HS-5 (cell line): ENCODE measurements around the gene PLXNA2.
A peak's percentile ranks its signal among the peaks of the same experiment; 100 is the strongest.

Source experiments
- DNase-seq: peaks from one replicate; pipeline ENCODE4 v3.0.0-alpha.2; 2012; ENCODE audit warnings: low read depth

PLXNA2 gene

GRCh38 chr1:208019257-208019656, 224.9 kb downstream of the PLXNA2 start:
- no peak for DNase-seq

- DNase-seq = no peak
Observed at GRCh38 chr1:208015255-208015654, 228.9 kb downstream of the PLXNA2 start.

- no peak for DNase-seq
Observed at GRCh38 chr1:208013210-208013609, 231.0 kb downstream of the PLXNA2 start.

- DNase-seq = no peak
Observed at GRCh38 chr1:208012721-208013120, 231.5 kb downstream of the PLXNA2 start.

- no peak for DNase-seq
Observed at GRCh38 chr1:208010487-208011071, 233.6 kb downstream of the PLXNA2 start.

- no peak for DNase-seq
Observed at GRCh38 chr1:208009706-208010444, 234.3 kb downstream of the PLXNA2 start.

GRCh38 chr1:208009303-208009702, 234.9 kb downstream of the PLXNA2 start:
- DNase-seq = no peak

GRCh38 chr1:208008534-208008933, 235.7 kb downstream of the PLXNA2 start:
- no peak for DNase-seq

- peak; percentile 65 for DNase-seq
Observed at GRCh38 chr1:208007938-208008342, 236.2 kb downstream of the PLXNA2 start.

- no peak for DNase-seq
Observed at GRCh38 chr1:208007319-208007937, 236.8 kb downstream of the PLXNA2 start.

GRCh38 chr1:208006258-208006920, 237.8 kb downstream of the PLXNA2 start:
- DNase-seq = no peak

- no peak for DNase-seq
Observed at GRCh38 chr1:208004851-208005250, 239.3 kb downstream of the PLXNA2 start.

- DNase-seq = no peak
Observed at GRCh38 chr1:208003241-208003640, 240.9 kb downstream of the PLXNA2 start.

GRCh38 chr1:208002672-208003071, 241.5 kb downstream of the PLXNA2 start:
- no peak for DNase-seq

- DNase-seq = no peak
Observed at GRCh38 chr1:208002078-208002477, 242.1 kb downstream of the PLXNA2 start.

- DNase-seq = no peak
Observed at GRCh38 chr1:208000504-208000903, 243.7 kb downstream of the PLXNA2 start.

- DNase-seq = no peak
Observed at GRCh38 chr1:207999972-208000371, 244.2 kb downstream of the PLXNA2 start.

GRCh38 chr1:207999274-207999915, 244.8 kb downstream of the PLXNA2 start:
- no peak for DNase-seq

GRCh38 chr1:207998691-207999090, 245.5 kb downstream of the PLXNA2 start:
- no peak for DNase-seq

GRCh38 chr1:207997486-207998268, 246.5 kb downstream of the PLXNA2 start:
- DNase-seq = peak; percentile 20

GRCh38 chr1:207996636-207997035, 247.5 kb downstream of the PLXNA2 start:
- DNase-seq = no peak

- DNase-seq = no peak
Observed at GRCh38 chr1:207995576-207995975, 248.6 kb downstream of the PLXNA2 start.
